ENCODE measurements around the gene PPP1R14D. TPM values are rescaled to one million over a fixed set of nuclear protein-coding genes. Genes with fewer than 3 reads are reported as not detected.

The PPP1R14D gene
- total and polyA plus RNA-seq, 3 experiments from 2014 or later = not detected

DNA sequence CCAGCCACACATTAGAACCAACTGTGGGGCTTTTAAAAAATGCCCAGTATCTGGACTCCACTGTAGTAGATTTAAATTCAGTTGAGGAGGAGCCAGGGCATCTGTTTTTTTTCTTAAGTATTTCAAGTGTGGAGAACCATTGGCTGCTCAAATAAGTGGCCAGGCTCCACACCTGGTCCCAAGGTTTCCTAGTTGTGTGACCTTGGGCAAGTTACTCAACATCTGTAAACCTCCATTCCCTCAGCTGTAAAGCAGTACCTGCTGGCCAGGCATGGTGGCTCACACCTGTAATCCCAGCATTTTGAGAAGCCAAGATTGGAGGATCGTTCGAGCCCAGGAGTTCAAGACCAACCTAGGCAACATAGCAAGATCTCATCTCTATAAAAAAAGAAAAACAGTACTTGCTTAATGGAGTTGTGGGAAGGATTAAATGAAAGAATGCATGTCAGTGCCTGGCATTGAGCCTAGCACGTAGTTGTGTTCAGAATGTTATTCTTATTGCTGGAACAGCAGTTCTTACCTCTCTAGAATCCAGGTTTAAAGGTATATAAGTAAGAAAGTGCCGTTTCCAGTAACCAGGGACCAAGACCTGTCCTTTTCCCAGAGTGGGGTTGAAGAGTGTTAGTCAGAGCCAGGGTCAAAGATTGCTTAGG, 2.0 kb downstream of the PPP1R14D start:
- CTCF ChIA-PET = no interaction called here
- Mint-ChIP-seq H3K4me1 (no peaks in the 10 kb centered on the region), H3K36me3 (no peaks in the 10 kb centered on the region), H3K9me3 (no peaks in the 10 kb centered on the region), H3K27ac (no peak overlapping the region), H3K4me3 (no peak overlapping the region), H3K27me3 (peaks cover 0 to 15% of the 10 kb centered on the region in 2 donors)
- no peak overlapping the region for H3K4me3 ChIP-seq (ENCODE audit: low read length)
- H3K9me3 ChIP-seq (ENCODE audit: low read length) = no peaks in the 10 kb centered on the region
- H3K27ac ChIP-seq (ENCODE audit: low read depth, low read length) = no peak overlapping the region
- no peaks in the 10 kb centered on the region for H3K36me3 ChIP-seq (ENCODE audit: insufficient read depth, low read length)
- H3K4me1 ChIP-seq (ENCODE audit: insufficient read depth, low read length) = no peaks in the 10 kb centered on the region
- H3K27me3 ChIP-seq (ENCODE audit: insufficient read depth, low read length, poor library complexity, severe bottlenecking) = no peaks in the 10 kb centered on the region
- DNase-seq = no peak
- POLR2A ChIA-PET = no interaction called here

DNA sequence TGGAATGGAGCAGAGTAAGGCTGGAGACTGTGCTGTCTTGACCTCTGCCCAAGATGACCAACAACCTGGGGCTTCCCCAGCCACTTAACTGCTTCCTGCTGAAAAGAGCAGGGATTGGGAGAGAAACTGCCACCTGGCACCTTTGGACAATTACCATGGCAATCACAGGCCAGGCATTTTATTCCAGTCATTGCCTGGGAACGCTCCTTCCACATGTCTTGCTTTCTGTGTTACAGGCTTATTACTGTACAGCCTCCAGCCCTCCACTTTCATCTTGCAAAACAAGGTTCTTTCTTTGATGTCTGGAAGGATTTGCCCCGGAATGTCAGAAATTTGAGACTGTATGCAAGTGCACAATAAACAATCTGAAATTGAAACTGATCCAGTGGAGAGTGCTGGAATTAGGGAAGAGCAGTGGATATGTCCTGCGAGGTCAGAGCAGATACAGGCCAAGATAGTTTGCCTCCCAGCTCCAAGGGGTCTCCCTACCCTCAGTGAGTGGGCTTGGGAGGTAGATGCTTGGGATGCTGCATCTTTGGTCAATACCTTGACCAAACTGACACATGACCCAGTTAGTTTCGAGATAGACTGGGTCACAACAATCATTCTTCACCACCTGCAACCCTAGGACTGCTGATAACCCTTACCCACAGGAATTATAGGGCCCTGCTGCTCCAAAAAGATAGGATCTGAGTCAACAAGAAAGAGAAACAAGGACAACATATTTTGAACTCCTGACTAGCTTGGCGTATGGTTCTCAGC, 2.7 kb downstream of the PPP1R14D start:
- no peaks in the 10 kb centered on the region for H3K36me3 Mint-ChIP-seq
- no peak overlapping the region for H3K4me3 Mint-ChIP-seq
- Histone ChIP-seq H3K36me3 (ENCODE audit: insufficient read depth, low read length) (no peaks in the 10 kb centered on the region), H3K4me1 (ENCODE audit: insufficient read depth, low read length) (no peaks in the 10 kb centered on the region), H3K9me3 (ENCODE audit: low read length) (no peaks in the 10 kb centered on the region), H3K27me3 (ENCODE audit: insufficient read depth, low read length, poor library complexity, severe bottlenecking) (no peaks in the 10 kb centered on the region), H3K4me3 (ENCODE audit: low read length) (no peak overlapping the region), H3K27ac (ENCODE audit: low read depth, low read length) (no peak overlapping the region)
- no peaks in the 10 kb centered on the region for H3K9me3 Mint-ChIP-seq
- ChIA-PET POLR2A (no interaction called here), CTCF (no interaction called here)
- peaks cover 0 to 15% of the 10 kb centered on the region in 2 donors for H3K27me3 Mint-ChIP-seq
- no peaks in the 10 kb centered on the region for H3K4me1 Mint-ChIP-seq
- DNase-seq = no peak
- no peak overlapping the region for H3K27ac Mint-ChIP-seq

- Mint-ChIP-seq H3K27ac (no peak overlapping the region), H3K27me3 (peaks cover 0 to 15% of the 10 kb centered on the region in 2 donors), H3K9me3 (no peaks in the 10 kb centered on the region), H3K4me1 (no peaks in the 10 kb centered on the region), H3K36me3 (no peaks in the 10 kb centered on the region), H3K4me3 (no peak overlapping the region)
- ChIA-PET CTCF (no interaction called here), POLR2A (no interaction called here)
- no peak overlapping the region for H3K27ac ChIP-seq (ENCODE audit: low read depth, low read length)
- DNase-seq = no peak
- H3K4me1 ChIP-seq (ENCODE audit: insufficient read depth, low read length) = no peaks in the 10 kb centered on the region
- H3K27me3 ChIP-seq (ENCODE audit: insufficient read depth, low read length, poor library complexity, severe bottlenecking) = no peaks in the 10 kb centered on the region
- no peaks in the 10 kb centered on the region for H3K36me3 ChIP-seq (ENCODE audit: insufficient read depth, low read length)
- no peaks in the 10 kb centered on the region for H3K9me3 ChIP-seq (ENCODE audit: low read length)
- H3K4me3 ChIP-seq (ENCODE audit: low read length) = no peak overlapping the region
Observed at GRCh38 chr15:40823572-40824343, 4.8 kb downstream of the PPP1R14D start.

DNA sequence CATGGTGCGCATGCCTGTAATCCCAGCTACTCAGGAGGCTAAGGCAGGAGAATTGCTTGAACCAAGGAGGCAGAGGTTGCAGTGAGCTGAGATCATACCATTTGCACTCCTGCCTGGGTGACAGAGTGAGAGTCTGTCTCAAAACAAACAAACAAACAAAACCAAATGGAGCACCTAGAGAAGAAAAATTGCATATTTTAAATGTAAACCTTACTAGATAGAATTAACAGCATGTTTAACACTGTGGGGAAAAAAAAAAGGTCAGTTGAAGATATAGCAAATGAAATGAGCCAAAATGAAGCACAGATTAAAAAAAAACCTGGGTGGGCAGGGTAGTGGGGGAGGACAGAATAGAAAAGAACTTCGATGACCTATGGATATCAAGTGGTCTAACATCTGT, 7.3 kb downstream of the PPP1R14D start:
- H3K27me3 ChIP-seq (ENCODE audit: insufficient read depth, low read length, poor library complexity, severe bottlenecking) = no peaks in the 10 kb centered on the region
- no peaks in the 10 kb centered on the region for H3K4me1 ChIP-seq (ENCODE audit: insufficient read depth, low read length)
- no peak overlapping the region for H3K4me3 ChIP-seq (ENCODE audit: low read length)
- POLR2A ChIA-PET = no interaction called here
- CTCF ChIA-PET = no interaction called here
- no peak for DNase-seq
- Mint-ChIP-seq H3K9me3 (no peaks in the 10 kb centered on the region), H3K4me3 (no peak overlapping the region), H3K4me1 (no peaks in the 10 kb centered on the region), H3K36me3 (no peaks in the 10 kb centered on the region), H3K27ac (no peak overlapping the region), H3K27me3 (peaks cover 0 to 11% of the 10 kb centered on the region in 2 donors)
- no peak overlapping the region for H3K27ac ChIP-seq (ENCODE audit: low read depth, low read length)
- H3K9me3 ChIP-seq (ENCODE audit: low read length) = no peaks in the 10 kb centered on the region
- H3K36me3 ChIP-seq (ENCODE audit: insufficient read depth, low read length) = no peaks in the 10 kb centered on the region

DNA sequence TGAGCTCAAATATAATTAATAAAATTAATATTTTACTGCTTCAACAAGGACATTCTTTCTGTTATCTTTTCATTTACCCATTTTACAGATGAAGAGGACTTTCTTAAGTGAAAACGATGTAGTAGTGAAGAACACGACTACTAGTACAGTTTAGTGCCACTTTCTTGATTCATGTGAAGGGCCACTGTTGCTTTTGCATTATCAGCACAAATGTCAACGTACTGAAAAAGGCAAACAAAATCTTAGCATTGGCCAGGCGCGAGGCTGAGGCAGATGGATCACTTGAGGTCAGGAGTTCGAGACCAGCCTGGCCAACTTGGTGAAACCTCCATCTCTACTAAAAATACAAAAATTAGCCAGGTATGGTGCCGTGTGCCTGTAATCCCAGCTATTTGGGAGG, 9.5 kb downstream of the PPP1R14D start:
- Mint-ChIP-seq H3K9me3 (no peaks in the 10 kb centered on the region), H3K27me3 (peaks cover 0 to 6% of the 10 kb centered on the region in 2 donors), H3K27ac (no peak overlapping the region), H3K4me1 (no peaks in the 10 kb centered on the region), H3K36me3 (peaks cover 6 to 13% (median 8%) of the 10 kb centered on the region in 3 donors), H3K4me3 (no peak overlapping the region)
- peaks cover 3% of the 10 kb centered on the region for H3K36me3 ChIP-seq (ENCODE audit: insufficient read depth, low read length)
- CTCF ChIA-PET = interaction anchor here (0.7 kb wide), 1 partner anchor 303 kb away, joined by 3 read pairs; no protein-coding TSS in a partner anchor
- no peaks in the 10 kb centered on the region for H3K27me3 ChIP-seq (ENCODE audit: insufficient read depth, low read length, poor library complexity, severe bottlenecking)
- no peak overlapping the region for H3K27ac ChIP-seq (ENCODE audit: low read depth, low read length)
- POLR2A ChIA-PET = interaction anchor here (0.7 kb wide), 1 partner anchor 159 kb away, joined by 4 read pairs; no protein-coding TSS in a partner anchor
- DNase-seq = no peak
- no peaks in the 10 kb centered on the region for H3K9me3 ChIP-seq (ENCODE audit: low read length)
- no peak overlapping the region for H3K4me3 ChIP-seq (ENCODE audit: low read length)
- no peaks in the 10 kb centered on the region for H3K4me1 ChIP-seq (ENCODE audit: insufficient read depth, low read length)

DNA sequence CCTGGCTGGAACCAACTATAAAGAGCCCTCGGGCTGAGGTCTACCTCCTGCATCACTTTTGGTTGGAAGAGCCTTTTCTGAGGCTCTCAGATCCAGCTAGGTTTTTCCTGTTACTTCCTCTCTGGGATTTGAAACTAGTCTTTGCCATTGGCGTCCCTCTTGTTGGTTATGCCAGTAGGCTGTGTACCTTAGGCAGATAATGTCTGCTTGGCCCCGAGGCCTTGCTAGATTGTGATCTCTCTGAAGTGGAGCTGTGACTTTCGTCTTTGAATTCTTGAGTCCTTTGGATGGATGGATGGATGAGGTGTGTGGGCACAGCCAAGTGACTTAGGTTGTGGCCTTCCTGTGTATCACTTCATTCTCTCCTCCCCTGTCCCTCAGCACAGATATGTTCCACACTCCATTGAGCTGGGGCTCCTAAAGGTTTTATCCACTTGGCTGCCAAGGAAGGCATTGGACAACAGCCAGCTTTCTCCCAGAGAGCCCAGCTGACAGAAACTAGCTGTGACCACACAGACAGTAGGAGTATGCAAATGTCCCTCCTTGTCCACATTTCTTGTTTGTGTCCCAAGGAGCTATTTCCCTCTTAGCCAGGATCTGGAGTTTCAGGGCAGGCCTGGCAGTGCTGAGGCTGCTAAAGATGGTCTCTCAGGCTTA, 13.3 kb downstream of the PPP1R14D start:
- ChIA-PET CTCF (interaction anchor here (0.8 to 2.5 kb wide), 3 partner anchors 43 to 225 kb away, joined by 3 to 6 read pairs (median 4); no protein-coding TSS in a partner anchor), POLR2A (no interaction called here)

GRCh38 chr15:40812721-40813425, 15.6 kb downstream of the PPP1R14D start:
- ChIA-PET CTCF (no interaction called here), POLR2A (no interaction called here)
- no peak overlapping the region for H3K27ac ChIP-seq (ENCODE audit: low read depth, low read length)
- H3K4me1 ChIP-seq (ENCODE audit: insufficient read depth, low read length) = peaks cover 10% of the 10 kb centered on the region
- peaks cover 10% of the 10 kb centered on the region for H3K36me3 ChIP-seq (ENCODE audit: insufficient read depth, low read length)
- DNase-seq = no peak
- H3K27me3 Mint-ChIP-seq = no peaks in the 10 kb centered on the region
- H3K4me3 Mint-ChIP-seq = no peak overlapping the region
- peaks cover 8 to 13% (median 10%) of the 10 kb centered on the region in 3 donors for H3K4me1 Mint-ChIP-seq
- H3K27me3 ChIP-seq (ENCODE audit: insufficient read depth, low read length, poor library complexity, severe bottlenecking) = no peaks in the 10 kb centered on the region
- peak overlapping the region in 1 of 8 donors; percentile 46 for H3K27ac Mint-ChIP-seq
- no peaks in the 10 kb centered on the region for H3K9me3 Mint-ChIP-seq
- H3K4me3 ChIP-seq (ENCODE audit: low read length) = no peak overlapping the region
- H3K9me3 ChIP-seq (ENCODE audit: low read length) = no peaks in the 10 kb centered on the region
- peaks cover 6 to 49% (median 9%) of the 10 kb centered on the region in 3 donors for H3K36me3 Mint-ChIP-seq

More for the DNA sequence above, 13.3 kb downstream of the PPP1R14D start:
- Histone ChIP-seq H3K27me3 (ENCODE audit: insufficient read depth, low read length, poor library complexity, severe bottlenecking) (no peaks in the 10 kb centered on the region), H3K27ac (ENCODE audit: low read depth, low read length) (no peak overlapping the region), H3K9me3 (ENCODE audit: low read length) (no peaks in the 10 kb centered on the region), H3K36me3 (ENCODE audit: insufficient read depth, low read length) (peaks cover 10% of the 10 kb centered on the region), H3K4me1 (ENCODE audit: insufficient read depth, low read length) (no peaks in the 10 kb centered on the region), H3K4me3 (ENCODE audit: low read length) (no peak overlapping the region)
- Mint-ChIP-seq H3K27ac (no peak overlapping the region), H3K9me3 (no peaks in the 10 kb centered on the region), H3K27me3 (no peaks in the 10 kb centered on the region), H3K4me1 (no peaks in the 10 kb centered on the region), H3K36me3 (peaks cover 6 to 45% (median 8%) of the 10 kb centered on the region in 3 donors), H3K4me3 (no peak overlapping the region)
- no peak for DNase-seq
